Endothelial cell of umbilical vein (primary cell): Measurements from ENCODE around the gene RFLNA. TPM values are rescaled to one million over a fixed set of nuclear protein-coding genes. Genes with fewer than 3 reads are reported as not detected.

Source experiments
- BruUV-seq: library from RNA; stranded (reverse); fragments of 400-500 nt; replicated peaks from 2 replicates; lab custom pipeline; 2021; lab: Mats Ljungman, UMichigan
- CTCF ChIA-PET: fragments of 300-600, 350-600 bp; sonication (Branson Sonifier 250); formaldehyde crosslinking; loops from one replicate; lab custom pipeline; 2021; ENCODE audit warnings: antibody characterized with exemption, inconsistent platforms; lab: Charles Lee
- POLR2A ChIA-PET: fragments of 300-600, 350-600 bp; sonication (Branson Sonifier 250); formaldehyde crosslinking; loops from one replicate; lab custom pipeline; 2021; ENCODE audit warnings: antibody characterized with exemption, inconsistent platforms; lab: Charles Lee
- DNase-seq: peaks from one replicate; pipeline ENCODE4 v3.0.0-alpha.2; 2011; ENCODE audit warnings: low read depth, low spot score
- FAIRE-seq: peaks from 2 replicates; lab custom pipeline; 2011; peaks lifted over from hg19 to GRCh38; lab: Jason Lieb, UNC
- H2AFZ ChIP-seq: 2 replicates; pipeline ENCODE4 v1.6.0; 2012; ENCODE audit warnings: low read depth, low read length, control low read depth, inconsistent platforms
- H3K27ac ChIP-seq: 2 replicates; pipeline ENCODE4 v1.5.1; 2011; ENCODE audit warnings: low read depth, mild to moderate bottlenecking, control low read depth, low read length, moderate library complexity; ENCODE audit not compliant: insufficient read depth
- H3K27me3 ChIP-seq, 2 experiments: 2 replicates each; pipeline versions ENCODE4 v1.6.0 to v1.6.1; 2011; ENCODE audit warnings: low read length in 2 of 2, mixed read lengths in 1 of 2; ENCODE audit not compliant: control insufficient read depth in 2 of 2, insufficient read depth in 2 of 2
- H3K36me3 ChIP-seq, 2 experiments: 2 replicates in 1 of 2; 3 replicates in 1 of 2; pipeline ENCODE4 v1.5.1; 2011; ENCODE audit warnings: low read length in 2 of 2, mild to moderate bottlenecking in 1 of 2, moderate library complexity in 1 of 2; ENCODE audit not compliant: control insufficient read depth in 2 of 2, insufficient read depth in 2 of 2; ENCODE audit errors: extremely low read depth in 1 of 2
- H3K4me1 ChIP-seq: 3 replicates; pipeline ENCODE4 v1.5.1; 2011; ENCODE audit warnings: mild to moderate bottlenecking, low read length; ENCODE audit not compliant: control insufficient read depth, insufficient read depth; ENCODE audit errors: extremely low read depth
- H3K4me2 ChIP-seq: 2 replicates; pipeline ENCODE4 v1.6.1; 2011; ENCODE audit warnings: low read length, control low read depth, mixed read lengths; ENCODE audit not compliant: insufficient read depth
- H3K4me3 ChIP-seq, 3 experiments: fragments of 200-600 bp in 1 of 3; sonication (generic), shearing (Covaris generic) in 1 of 3; replicated peaks in 1 of 3; 2 replicates each; pipeline ENCODE4 v1.5.1; 2011 to 2016; ENCODE audit warnings: control low read depth in 3 of 3, low read length in 3 of 3, mild to moderate bottlenecking in 2 of 3, inconsistent platforms in 1 of 3, low read depth in 1 of 3, moderate library complexity in 1 of 3; ENCODE audit not compliant: insufficient read depth in 1 of 3
- H3K79me2 ChIP-seq: 2 replicates; pipeline ENCODE4 v1.6.0; 2012; ENCODE audit warnings: low read length, inconsistent platforms; ENCODE audit not compliant: control insufficient read depth, insufficient read depth
- H3K9ac ChIP-seq: replicated peaks from 2 replicates; pipeline ENCODE3; 2011; ENCODE audit warnings: low read length, control low read depth; ENCODE audit not compliant: insufficient read depth; ENCODE audit errors: extremely low read depth
- H3K9me1 ChIP-seq: replicated peaks from 3 replicates; pipeline ENCODE4 v1.6.0; 2011; ENCODE audit warnings: mild to moderate bottlenecking, low read length; ENCODE audit not compliant: control insufficient read depth, insufficient read depth; ENCODE audit errors: extremely low read depth
- H3K9me3 ChIP-seq: replicated peaks from 2 replicates; pipeline ENCODE4 v1.5.1; 2012; ENCODE audit warnings: low read length, inconsistent platforms; ENCODE audit not compliant: control insufficient read depth, insufficient read depth
- H4K20me1 ChIP-seq: replicated peaks from 2 replicates; pipeline ENCODE3; 2011; ENCODE audit warnings: mild to moderate bottlenecking, low read length; ENCODE audit not compliant: control insufficient read depth, insufficient read depth; ENCODE audit errors: extremely low read depth
- CTCF ChIP-seq, 2 donors: IDR thresholded peaks; 1 replicate in 1 of 2; 2 replicates in 1 of 2; pipeline ENCODE4 v1.5.1; 2011; ENCODE audit warnings: low read length in 2 of 2, mild to moderate bottlenecking in 2 of 2, moderate library complexity in 2 of 2, control low read depth in 1 of 2, inconsistent platforms in 1 of 2, low read depth in 1 of 2; ENCODE audit not compliant: insufficient read depth in 1 of 2; ENCODE audit errors: extremely low read depth in 1 of 2
- EZH2 ChIP-seq: IDR thresholded peaks from 2 replicates; pipeline ENCODE4 v1.6.1; 2012; ENCODE audit warnings: borderline replicate concordance, low read depth, mild to moderate bottlenecking, moderate library complexity, low read length, inconsistent platforms; ENCODE audit not compliant: severe bottlenecking
- FOS ChIP-seq: IDR thresholded peaks from 2 replicates; pipeline ENCODE4 v1.6.1; 2011; ENCODE audit warnings: mild to moderate bottlenecking, low read length, moderate library complexity, borderline replicate concordance; ENCODE audit not compliant: insufficient read depth
- GATA2 ChIP-seq: IDR thresholded peaks from 2 replicates; pipeline ENCODE4 v1.7.0; 2011; ENCODE audit warnings: low read depth, mild to moderate bottlenecking, moderate library complexity, mixed read lengths, low read length; ENCODE audit not compliant: insufficient read length, insufficient read depth
- JUN ChIP-seq: IDR thresholded peaks from 2 replicates; pipeline ENCODE4 v1.6.1; 2011; ENCODE audit warnings: borderline replicate concordance, low read depth; ENCODE audit not compliant: insufficient read length, insufficient read depth
- MAX ChIP-seq: IDR thresholded peaks from 2 replicates; pipeline ENCODE4 v1.6.1; 2011; ENCODE audit not compliant: insufficient read depth, insufficient read length
- MYC ChIP-seq: IDR thresholded peaks from one replicate; pipeline ENCODE4 v1.6.1; 2011; ENCODE audit warnings: mild to moderate bottlenecking, low read depth, low read length
- POLR2A ChIP-seq: IDR thresholded peaks from 2 replicates; pipeline ENCODE4 v1.6.1; 2012; ENCODE audit warnings: low read depth, mild to moderate bottlenecking, control low read depth, low read length
- POLR2AphosphoS5 ChIP-seq: IDR thresholded peaks from 2 replicates; pipeline ENCODE4 v1.6.1; 2012; ENCODE audit warnings: low read depth, mild to moderate bottlenecking, control low read depth, low read length, moderate library complexity; ENCODE audit not compliant: insufficient read depth
- dilution Hi-C: fragments of 300-500 bp; cut with MboI; formaldehyde crosslinking; loops from one replicate; pipeline ENCODE4 v1.15.0; 2019; ENCODE audit warnings: low sequenced_read_pairs; ENCODE audit not compliant: extremely low pct_ligation_motif_present
- intact Hi-C: fragments of 100-400 bp; cut with micrococcal nuclease; formaldehyde crosslinking; loops from one replicate; pipeline ENCODE4 v1.10.0; 2022
- polyA plus RNA-seq, 4 experiments: library from polyadenylated mRNA; depleted of rRNA in 3 of 4; stranded (reverse) in 3 of 4; unstranded in 1 of 4; fragments of >200 nt; gene quantifications; 2 replicates each; pipeline versions ENCODE4 v1.2.1 to v1.2.3, GENCODE V29; 2011 to 2012; ENCODE audit warnings: missing spikeins in 1 of 4
- total RNA-seq: library from RNA; stranded (reverse); gene quantifications from 2 replicates; pipeline ENCODE4 v1.2.3, GENCODE V29; 2021

The RFLNA gene
- total and polyA plus RNA-seq, 2 donors (not counting 3 experiments of a cell fraction or from before 2014, with no cell fraction given): 19.7 to 24.5 TPM

- H3K9me3 ChIP-seq: no peaks in the 10 kb centered on the region
- DNase-seq (no peak), FAIRE-seq (peak; percentile 43)
- dilution Hi-C loops: no loop called here
- no peaks in the 10 kb centered on the region for H3K36me3 ChIP-seq
- no peak overlapping the region for H3K9ac ChIP-seq
- no peaks in the 10 kb centered on the region for H3K9me1 ChIP-seq
- H3K79me2 ChIP-seq: no peaks in the 10 kb centered on the region
- no peak overlapping the region for H3K27ac ChIP-seq
- no peak overlapping the region for H3K4me3 ChIP-seq
- no peak overlapping the region for H3K4me2 ChIP-seq
- ChIA-PET CTCF (interaction anchor here (1.0 kb wide), 2 partner anchors 12 to 23 kb away, joined by 3 read pairs; no protein-coding TSS in a partner anchor), POLR2A (no interaction called here)
- H2AFZ ChIP-seq: no peak overlapping the region
- BruUV-seq: no TSS peak
- intact Hi-C loops: no loop called here
- no peaks in the 10 kb centered on the region for H4K20me1 ChIP-seq
- H3K4me1 ChIP-seq: peaks cover 8% of the 10 kb centered on the region
- TF ChIP-seq POLR2AphosphoS5: no peak
- TF ChIP-seq POLR2A: no peak
- TF ChIP-seq JUN: no peak
- TF ChIP-seq MYC: no peak
- TF ChIP-seq GATA2: peak; percentile 19
- TF ChIP-seq CTCF (IDR thresholded peaks at IDR 0.05; ENCODE audit: extremely low read depth in 1 of 2, insufficient read depth in 1 of 2, low read depth in 1 of 2, low read length in 2 of 2): no peak
- no peak for TF ChIP-seq FOS
- peak; percentile 40 for TF ChIP-seq EZH2
- TF ChIP-seq MAX: no peak
- peaks cover 0 to 6% of the 10 kb centered on the region in 2 experiments for H3K27me3 ChIP-seq
Measured at GRCh38 chr12:124259154-124260066, 35.5 kb upstream of the RFLNA start.
